Endothelial cell (in vitro differentiated cells): ENCODE data around the gene CHST11. TPM values are rescaled to one million over a fixed set of nuclear protein-coding genes. Genes with fewer than 3 reads are reported as not detected.

Experiments used
- DNase-seq: peaks from one replicate; pipeline ENCODE4 v3.0.0; 2021; ENCODE audit warnings: low spot score
- H3K27ac Mint-ChIP-seq: one replicate; pipeline ENCODE4 v1.8.0; 2021; ENCODE audit warnings: mixed read lengths, inconsistent platforms; ENCODE audit not compliant: unreplicated experiment
- H3K27me3 Mint-ChIP-seq: one replicate; pipeline ENCODE4 v1.8.0; 2021; ENCODE audit warnings: mild to moderate bottlenecking, moderate library complexity, mixed read lengths, inconsistent platforms; ENCODE audit not compliant: unreplicated experiment
- H3K36me3 Mint-ChIP-seq: one replicate; pipeline ENCODE4 v1.8.0; 2021; ENCODE audit warnings: mild to moderate bottlenecking, low read depth, mixed read lengths, inconsistent platforms; ENCODE audit not compliant: unreplicated experiment
- H3K4me1 Mint-ChIP-seq: one replicate; pipeline ENCODE4 v1.8.0; 2021; ENCODE audit warnings: mild to moderate bottlenecking, mixed read lengths, inconsistent platforms; ENCODE audit not compliant: unreplicated experiment
- H3K4me3 Mint-ChIP-seq: one replicate; pipeline ENCODE4 v1.8.0; 2021; ENCODE audit warnings: mild to moderate bottlenecking, mixed read lengths, inconsistent platforms; ENCODE audit not compliant: unreplicated experiment
- H3K9me3 Mint-ChIP-seq: one replicate; pipeline ENCODE4 v1.8.0; 2021; ENCODE audit warnings: mixed read lengths, inconsistent platforms; ENCODE audit not compliant: unreplicated experiment
- total RNA-seq: library from RNA; stranded (reverse); fragmentation: NEBNext Ultra II Directional; extraction: Animal tissue kit (Norgen Biotek cat#: 25700); gene quantifications from one replicate; pipeline ENCODE4 v1.2.1, GENCODE V29; 2021; ENCODE audit not compliant: unreplicated experiment
- TF ChIP-seq, protein P1 (sequence below): fragments of 200-600 bp; sonication (generic); IDR thresholded peaks from one replicate; pipeline ENCODE4 v1.5.0; 2021; ENCODE audit warnings: antibody characterized with exemption; ENCODE audit not compliant: unreplicated experiment

CHST11 gene
- total RNA-seq, 1 donor from 2014 or later, result 11.8 TPM

DNA sequence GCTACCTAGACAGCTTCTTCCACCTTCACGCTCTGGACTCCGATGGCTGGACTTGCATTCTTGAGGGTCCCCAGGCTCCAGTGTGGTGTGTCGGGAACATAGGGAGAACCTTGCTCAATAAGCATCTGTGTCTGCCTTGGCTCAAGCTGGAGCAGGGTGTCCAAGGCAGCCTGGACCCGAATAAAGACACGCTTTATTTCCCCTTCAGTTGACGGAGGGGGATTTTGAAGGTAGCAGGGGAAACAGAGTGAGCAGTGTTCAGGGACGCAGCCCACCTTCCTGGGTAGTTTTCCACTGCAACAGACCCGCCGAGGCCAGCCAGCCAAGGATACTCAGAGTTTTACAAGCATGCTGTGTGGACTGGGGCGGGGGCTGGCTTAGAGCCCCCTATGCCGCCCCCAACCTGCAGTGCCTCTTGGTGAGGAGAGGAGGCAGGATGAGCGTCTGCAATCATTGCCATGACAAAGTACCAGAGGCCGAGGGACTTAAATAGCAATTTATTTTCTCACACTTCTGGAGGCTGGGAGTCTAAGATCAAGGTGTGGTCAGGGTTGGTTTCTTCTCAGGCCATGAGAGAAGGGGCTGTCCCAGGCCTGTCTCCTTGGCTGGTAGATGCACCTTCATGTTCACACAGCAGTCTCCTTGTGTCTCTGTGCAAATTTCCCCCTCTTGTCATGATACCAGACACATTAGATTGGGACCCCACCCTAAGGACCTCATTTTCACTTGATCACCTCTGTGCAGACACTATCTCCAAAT is 201.2 kb downstream of the CHST11 start:
- Mint-ChIP-seq H3K36me3 (no peaks in the 10 kb centered on the region), H3K27me3 (peaks cover 4% of the 10 kb centered on the region), H3K27ac (no peak overlapping the region), H3K4me3 (no peak overlapping the region), H3K9me3 (no peaks in the 10 kb centered on the region), H3K4me1 (peaks cover 11% of the 10 kb centered on the region)
- TF ChIP-seq, protein P1, sequence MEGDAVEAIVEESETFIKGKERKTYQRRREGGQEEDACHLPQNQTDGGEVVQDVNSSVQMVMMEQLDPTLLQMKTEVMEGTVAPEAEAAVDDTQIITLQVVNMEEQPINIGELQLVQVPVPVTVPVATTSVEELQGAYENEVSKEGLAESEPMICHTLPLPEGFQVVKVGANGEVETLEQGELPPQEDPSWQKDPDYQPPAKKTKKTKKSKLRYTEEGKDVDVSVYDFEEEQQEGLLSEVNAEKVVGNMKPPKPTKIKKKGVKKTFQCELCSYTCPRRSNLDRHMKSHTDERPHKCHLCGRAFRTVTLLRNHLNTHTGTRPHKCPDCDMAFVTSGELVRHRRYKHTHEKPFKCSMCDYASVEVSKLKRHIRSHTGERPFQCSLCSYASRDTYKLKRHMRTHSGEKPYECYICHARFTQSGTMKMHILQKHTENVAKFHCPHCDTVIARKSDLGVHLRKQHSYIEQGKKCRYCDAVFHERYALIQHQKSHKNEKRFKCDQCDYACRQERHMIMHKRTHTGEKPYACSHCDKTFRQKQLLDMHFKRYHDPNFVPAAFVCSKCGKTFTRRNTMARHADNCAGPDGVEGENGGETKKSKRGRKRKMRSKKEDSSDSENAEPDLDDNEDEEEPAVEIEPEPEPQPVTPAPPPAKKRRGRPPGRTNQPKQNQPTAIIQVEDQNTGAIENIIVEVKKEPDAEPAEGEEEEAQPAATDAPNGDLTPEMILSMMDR, result no peak
- no peak for DNase-seq

DNA sequence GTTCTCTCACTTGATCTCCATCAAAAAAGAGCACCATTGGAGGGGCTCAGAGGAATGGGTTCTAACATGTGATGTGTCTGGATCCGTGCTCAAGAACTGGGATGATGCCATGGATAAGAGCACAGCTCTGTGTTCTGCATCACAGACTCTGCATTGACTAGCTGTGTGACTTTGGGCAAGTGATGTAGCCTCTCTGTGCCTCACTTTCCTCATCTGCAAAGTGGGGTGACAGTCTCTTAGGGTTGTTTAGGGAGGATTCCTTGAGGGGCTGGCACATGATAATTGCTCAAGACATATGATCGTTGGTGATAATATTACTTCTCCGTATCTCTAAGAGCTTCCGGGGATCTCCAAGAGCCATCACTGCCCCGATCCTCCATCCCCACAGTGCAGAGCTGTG is 202.3 kb downstream of the CHST11 start:
- TF ChIP-seq, protein P1, result no peak
- H3K9me3 Mint-ChIP-seq, result no peaks in the 10 kb centered on the region
- no peak overlapping the region for H3K27ac Mint-ChIP-seq
- DNase-seq, result no peak
- H3K27me3 Mint-ChIP-seq, result peaks cover 1% of the 10 kb centered on the region
- H3K36me3 Mint-ChIP-seq, result no peaks in the 10 kb centered on the region
- peaks cover 11% of the 10 kb centered on the region for H3K4me1 Mint-ChIP-seq
- H3K4me3 Mint-ChIP-seq, result no peak overlapping the region

DNA sequence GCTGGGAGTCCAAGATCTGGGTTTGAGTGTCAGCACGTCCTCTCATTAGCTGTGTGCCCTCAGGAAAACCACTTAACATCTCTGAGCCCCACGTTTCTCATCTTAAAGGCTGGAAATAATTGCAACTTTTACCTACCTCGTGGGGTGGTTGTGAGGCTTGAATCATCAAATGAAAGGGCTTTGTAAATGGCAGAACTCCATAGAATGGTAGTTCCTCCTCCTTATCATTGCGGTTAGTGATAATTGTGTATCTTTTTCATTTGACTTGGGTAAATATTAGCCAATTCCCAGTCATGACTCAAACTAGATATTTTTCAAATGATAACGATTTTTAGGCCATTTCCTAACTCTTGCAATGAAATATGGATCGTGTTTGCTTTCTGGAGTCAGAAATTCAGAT is 205.5 kb downstream of the CHST11 start:
- H3K27me3 Mint-ChIP-seq, result no peaks in the 10 kb centered on the region
- H3K4me3 Mint-ChIP-seq, result no peak overlapping the region
- TF ChIP-seq, protein P1, result no peak
- H3K36me3 Mint-ChIP-seq, result no peaks in the 10 kb centered on the region
- peaks cover 2% of the 10 kb centered on the region for H3K4me1 Mint-ChIP-seq
- H3K9me3 Mint-ChIP-seq, result no peaks in the 10 kb centered on the region
- DNase-seq, result no peak
- H3K27ac Mint-ChIP-seq, result no peak overlapping the region

DNA sequence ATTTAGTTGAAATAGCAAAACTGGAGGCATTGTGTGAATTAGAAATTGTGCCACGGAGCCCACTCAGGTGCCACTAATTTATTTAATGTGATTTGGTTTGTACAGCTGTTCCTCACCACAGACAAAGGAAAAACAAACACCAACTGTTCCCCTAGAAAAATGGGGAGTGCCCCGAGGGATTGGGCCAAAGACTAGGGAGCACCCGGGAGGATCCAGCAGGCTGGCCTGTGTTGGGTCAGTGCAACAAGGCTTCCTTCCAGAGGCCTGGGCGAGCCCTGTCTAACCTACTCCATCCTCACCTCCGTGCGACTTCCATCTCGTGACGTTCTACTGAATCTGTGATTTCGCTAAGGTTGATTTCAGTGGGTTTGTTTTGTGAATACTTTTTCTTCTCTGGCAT is 206.2 kb downstream of the CHST11 start:
- no peaks in the 10 kb centered on the region for H3K9me3 Mint-ChIP-seq
- TF ChIP-seq, protein P1, result no peak
- DNase-seq, result no peak
- H3K27me3 Mint-ChIP-seq, result no peaks in the 10 kb centered on the region
- no peak overlapping the region for H3K4me3 Mint-ChIP-seq
- H3K4me1 Mint-ChIP-seq, result no peaks in the 10 kb centered on the region
- no peaks in the 10 kb centered on the region for H3K36me3 Mint-ChIP-seq
- H3K27ac Mint-ChIP-seq, result no peak overlapping the region

DNA sequence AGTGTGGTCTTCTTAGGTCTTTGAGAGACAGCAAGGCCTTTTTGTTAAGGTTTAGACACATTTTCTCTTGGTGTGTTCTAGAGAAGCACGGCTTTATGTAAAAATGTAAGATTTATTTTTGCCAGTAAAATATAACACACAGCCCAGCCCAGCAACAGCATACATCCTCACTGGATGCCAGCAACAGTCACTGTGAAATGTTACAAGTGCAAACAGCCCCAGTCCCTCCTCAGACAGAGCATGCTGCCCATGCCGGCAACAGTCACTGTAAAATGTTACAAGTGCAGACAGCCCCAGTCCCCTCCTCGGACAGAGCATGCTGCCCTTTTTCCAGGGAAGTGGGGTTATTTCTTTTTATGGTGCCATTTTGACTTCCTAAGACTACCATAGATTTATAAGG is 207.6 kb downstream of the CHST11 start:
- Mint-ChIP-seq H3K27me3 (no peaks in the 10 kb centered on the region), H3K9me3 (no peaks in the 10 kb centered on the region), H3K4me3 (no peak overlapping the region), H3K27ac (no peak overlapping the region), H3K36me3 (no peaks in the 10 kb centered on the region), H3K4me1 (no peaks in the 10 kb centered on the region)
- DNase-seq, result no peak
- TF ChIP-seq, protein P1, result no peak
